RKO (cell line): ENCODE results near the gene EPS8L1.
"Not testable (repeated sequence)": the region's sequence is repeated elsewhere in the genome, so short reads cannot be mapped to it uniquely, and the experiment has no call there.

Experiments used
- DNase-seq: peaks from one replicate; pipeline ENCODE4 v3.0.0-alpha.2; 2016; ENCODE audit warnings: low spot score

Gene EPS8L1

DNA sequence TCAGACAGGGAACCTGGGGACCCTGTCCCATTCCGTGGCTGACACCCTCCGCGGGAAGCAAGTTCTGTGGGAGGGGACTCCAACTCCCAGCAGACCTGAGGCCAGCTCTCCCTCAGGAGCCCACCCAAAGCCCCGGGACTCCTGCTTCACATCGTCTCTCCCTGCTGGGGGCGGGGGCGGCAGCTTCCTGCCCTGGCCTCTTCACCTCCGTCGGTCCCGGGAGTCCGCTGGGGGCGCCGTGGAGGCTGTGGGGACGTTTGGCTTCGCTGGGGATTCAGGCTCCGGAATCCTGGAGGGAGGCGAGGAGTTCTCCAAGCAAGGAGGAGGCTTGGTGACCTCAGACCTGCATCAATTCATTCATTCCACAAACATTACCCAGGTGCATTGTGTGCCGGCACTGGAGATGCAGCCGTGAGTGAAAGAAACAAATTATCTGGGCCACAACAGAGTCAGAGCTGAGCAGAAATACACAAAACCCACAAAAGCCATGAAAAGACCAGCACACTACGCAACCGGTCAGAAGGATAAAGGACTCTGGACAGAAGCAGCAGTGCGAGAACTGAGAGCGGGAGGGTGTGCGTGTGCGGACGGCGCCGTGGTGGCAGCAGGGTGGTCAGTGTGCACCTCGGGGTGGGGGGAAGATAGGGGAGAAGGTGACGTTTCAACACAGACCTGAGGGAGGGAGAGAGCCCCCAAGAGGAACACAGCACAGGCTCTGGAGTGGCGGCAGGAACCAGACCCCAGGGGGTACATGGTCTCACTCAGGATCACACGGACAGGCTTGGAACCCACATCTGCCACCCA lies 19.0 kb downstream of the EPS8L1 start:
- DNase-seq = no peak

DNA sequence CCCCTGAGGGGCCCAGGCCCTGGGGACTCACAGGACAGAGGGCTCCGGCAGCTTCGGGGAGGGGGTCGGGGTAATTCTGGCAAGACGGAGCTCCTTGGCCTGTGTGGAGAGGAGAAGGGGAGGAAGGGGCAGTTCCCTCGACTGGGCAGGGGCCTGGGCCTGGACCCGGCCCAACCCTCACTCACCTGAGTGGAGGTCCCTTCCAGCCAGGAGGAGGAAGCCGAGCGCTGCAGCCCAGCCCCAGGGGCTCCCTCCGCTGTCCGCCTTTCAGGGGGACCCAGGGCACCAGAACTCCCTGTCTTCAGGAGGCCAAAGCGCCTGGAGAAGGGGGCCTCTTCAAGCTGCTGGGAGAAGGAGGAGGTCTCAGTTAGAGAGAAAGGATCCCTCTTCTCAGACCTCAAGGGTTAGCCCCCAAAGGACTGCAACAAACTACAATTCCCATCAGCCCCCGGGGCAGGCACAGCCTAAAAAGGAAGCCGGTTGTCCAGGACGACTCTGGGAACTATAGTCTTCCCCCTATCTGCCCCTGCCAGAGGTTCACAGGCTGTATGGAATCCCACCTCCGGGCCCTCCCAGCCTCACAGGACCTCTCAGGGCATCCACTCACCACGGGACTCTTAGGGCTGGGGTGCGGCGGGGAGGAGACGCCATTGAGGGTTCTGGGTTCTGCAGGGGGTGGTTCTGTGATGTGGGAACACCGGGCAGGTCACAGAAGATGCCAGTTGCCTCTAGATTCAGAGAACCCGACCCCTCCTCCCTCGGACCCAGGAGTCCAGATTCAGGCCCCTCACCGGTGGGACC lies 19.8 kb downstream of the EPS8L1 start:
- DNase-seq = peak; percentile 46

DNA sequence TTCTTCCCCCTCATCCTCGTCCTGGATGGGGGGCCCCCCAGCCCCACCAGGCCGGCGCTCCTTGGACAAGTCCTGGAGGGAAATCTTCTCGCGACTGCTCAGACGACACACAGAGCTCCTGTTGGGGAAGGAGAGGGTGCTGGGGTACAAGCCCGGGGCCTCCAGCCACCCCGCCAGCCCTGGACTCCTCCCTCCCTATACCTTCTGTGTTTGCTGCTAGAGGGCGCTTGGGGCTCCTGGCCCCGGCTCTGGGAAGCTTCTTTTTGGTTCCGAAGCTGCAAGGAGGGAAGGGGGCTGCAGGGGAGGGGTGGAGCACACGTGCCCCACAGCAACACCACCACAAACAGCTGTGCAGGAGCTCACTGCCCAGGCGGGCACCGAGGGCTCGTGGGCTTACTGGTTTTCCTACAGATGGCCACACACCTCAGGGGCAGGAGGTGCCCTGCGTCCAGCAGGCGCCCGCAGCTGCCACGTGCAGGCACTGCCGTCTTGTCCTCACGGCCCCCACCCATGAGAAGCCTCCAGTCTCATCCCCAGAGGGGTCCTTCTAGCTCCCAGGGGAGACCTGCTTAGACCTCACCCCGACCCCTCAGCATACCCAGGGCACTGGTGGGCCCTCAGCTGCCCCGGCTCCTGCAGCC lies 20.5 kb downstream of the EPS8L1 start:
- DNase-seq = no peak

DNA sequence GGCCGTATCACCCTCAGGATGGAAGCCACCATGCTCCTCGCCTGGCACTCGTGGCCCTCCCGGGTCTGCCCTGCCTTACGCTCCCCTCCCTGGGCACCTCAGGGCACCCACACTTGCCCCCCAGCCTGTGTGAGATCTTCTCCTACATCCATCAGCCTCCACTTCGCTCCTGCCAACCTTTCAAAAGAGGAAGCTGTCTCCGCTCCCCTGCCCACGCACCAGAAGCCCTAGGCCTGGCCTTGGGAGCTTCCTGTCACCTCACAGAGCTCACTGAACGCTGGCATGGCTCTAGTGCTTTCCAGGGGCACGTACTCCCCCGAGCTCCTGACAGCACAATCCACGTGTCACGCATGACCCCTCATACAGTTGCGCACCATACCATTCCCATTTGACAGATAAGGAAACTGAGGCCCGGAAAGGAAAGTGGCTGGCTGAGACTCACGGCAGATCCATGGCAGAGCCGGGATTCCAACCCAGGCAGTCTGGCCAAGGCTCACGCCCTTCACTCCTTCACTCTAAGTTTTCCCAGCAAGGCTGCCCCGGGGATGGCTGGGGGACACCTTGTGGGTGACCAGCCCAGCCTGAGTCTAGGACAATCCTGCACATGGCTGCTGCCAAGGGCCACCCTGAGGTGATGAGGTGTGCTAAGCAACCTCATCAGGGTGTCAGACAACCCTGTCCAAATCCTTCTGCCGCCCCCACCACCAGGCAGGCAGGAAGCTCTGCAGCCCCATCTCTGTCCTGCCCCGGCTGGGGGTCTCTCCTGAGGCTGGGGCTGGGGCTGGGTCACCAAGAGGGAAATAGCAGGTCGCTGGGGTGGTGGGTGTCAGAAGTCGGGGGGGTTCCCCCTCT lies 22.4 kb downstream of the EPS8L1 start:
- DNase-seq = no peak

DNA sequence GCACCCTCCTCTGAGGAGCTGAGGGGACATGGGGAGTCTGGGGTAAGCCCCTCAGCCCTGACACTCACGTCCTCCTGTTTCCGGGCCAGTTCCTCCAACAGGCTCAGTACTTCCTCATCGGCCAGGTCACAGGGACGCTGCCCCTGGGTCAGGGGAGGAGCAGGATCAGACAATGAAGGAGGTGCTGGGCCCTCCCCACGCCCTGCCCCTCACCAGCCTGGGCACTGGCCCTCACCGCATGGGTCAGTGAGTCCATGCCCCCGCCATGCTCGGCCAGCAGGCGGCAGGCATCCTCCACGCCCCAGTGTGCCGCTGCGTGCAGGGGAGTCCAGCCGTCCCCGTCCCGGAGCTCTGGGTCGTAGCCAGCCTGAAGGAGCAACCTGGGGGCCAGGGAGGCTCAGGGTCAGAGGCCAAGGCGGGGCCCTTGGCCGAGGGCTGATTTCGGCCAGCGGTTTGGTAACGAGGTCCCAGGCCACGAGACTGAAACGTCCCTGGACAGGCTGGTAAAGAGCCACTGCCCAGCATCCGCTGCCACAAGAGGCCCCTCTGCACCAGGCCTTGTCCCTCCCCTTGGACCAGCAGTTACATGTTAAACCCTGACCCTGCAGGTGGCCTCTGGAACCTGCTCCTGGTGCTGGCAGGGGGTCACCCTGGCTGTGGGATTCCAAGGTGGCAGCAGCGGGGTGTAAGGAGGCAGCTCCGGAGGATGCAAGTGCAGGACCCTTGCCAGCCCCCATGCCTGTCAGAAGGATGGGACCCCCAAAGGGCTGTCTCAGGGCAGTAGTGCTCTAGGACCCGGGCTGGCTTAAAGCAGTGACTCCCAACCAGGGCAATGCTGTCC lies 23.3 kb downstream of the EPS8L1 start:
- DNase-seq = no peak

DNA sequence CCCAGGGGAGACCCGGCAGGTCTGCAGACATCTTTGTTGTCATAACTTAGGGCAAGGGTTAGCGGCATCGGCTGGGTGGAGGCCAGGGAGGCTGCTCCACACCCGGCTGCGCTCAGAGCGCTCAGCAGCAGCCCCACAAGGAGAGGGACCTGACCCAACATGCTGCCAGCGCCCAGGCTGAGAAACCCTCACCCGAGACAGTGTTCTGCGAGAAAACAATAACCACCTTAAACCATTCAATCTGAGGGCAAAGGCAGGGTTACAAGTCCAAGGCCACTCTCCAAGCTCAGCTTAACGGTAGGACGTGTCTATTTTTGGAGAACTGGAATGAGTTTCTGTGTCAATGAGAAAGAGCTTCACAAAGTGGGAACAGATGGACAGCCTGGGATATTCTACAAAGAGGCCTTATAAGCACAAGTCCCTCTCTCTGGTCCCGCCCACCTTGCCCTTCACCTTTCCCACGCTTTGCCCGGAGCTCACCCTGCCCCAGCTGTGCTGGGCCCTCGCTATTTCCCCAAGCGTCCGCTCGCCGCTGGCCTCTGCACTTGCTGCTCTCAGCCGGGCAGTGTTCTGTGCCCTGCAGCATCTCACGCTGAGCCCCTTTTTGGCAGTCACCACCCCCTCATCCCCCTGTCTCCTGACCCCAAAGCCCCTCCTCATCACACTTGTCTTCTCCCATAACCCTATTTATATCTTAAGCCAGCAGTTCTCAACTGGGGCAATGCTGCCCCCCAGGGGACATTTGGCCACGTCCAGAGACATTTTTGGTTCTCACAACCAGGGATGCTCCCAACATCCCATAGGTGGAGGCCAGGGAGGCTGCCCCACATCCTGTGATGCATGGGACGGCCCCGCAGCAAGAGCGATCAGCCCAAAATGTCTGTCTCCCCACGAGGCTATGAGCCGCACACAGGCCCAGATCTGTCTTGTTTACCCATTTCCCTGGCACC lies 24.2 kb downstream of the EPS8L1 start:
- no peak for DNase-seq

DNA sequence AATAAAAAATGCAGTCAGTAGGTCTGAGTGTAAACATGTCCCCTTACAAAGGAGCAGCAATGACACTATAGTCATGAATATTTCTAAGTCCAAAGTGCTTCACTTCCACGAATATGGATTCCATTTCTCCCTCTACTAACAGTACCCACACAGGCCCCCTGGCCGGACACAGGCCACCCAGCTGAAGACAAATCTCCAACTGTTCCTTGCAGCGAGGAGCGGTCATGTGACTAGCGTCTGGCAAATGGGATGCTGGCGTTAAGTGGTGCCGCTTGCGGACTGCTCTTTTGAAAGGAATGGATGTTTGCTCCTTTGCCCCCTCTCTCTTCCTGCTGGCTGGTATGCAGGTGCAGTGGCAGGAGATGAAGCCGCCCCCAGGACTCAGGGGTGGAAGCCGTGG lies 25.6 kb downstream of the EPS8L1 start:
- DNase-seq = no peak

DNA sequence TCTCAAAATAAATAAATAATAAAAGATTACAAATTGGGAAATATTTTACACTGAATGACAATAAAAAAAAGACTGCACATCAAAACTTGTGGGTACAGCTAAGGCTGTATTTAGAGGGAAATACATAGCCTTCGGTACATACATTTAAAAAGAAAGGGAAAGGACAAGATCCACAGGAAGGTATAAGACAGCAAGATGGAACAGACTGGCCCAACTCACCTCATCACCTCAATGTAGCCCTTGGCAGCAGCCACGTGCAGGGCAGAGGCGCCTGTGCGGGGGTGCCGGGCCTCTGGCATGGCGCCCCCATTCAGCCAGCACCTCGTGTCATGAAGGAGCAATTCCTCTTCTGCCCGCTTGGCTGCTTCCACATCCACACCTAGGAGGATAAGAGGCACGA lies 27.5 kb downstream of the EPS8L1 start:
- no peak for DNase-seq

DNA sequence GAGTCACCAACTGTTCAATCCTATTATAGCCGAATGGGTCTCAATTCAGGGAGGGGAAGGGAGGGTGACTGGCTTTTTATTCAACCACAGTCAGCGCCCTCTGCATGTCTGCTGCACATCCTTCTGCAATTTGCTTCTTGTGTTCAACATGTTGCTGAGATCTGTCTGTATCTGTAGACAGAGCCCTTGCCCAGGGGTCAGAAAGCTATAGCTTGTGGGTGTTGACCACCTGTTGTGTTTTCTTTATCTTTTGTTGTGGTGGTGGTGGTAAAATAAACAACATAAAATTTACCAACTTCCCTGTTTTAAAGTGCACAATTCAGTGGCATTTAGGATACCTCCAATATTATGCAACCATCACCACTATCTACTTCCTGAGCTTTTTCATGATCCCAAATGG lies 29.6 kb downstream of the EPS8L1 start:
- DNase-seq = no peak

DNA sequence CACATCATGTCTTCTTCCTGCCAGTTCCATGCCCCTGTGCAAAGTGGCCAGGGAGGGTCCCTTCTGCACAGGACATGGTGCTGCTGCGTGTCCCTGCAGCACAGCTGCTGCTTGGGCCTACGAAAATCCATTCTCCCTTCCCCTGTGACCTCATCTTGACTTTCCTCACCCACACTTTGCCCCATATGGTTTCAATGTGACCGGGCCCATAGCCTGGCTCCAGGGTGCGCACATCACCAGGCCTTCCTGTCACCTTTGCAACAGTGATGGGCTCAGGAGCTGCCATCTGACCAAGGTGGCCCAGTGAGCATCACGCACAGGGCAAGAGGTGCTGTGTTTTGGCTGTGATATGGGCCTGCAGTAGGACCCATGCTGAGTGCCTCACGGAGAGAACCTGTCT lies 30.9 kb downstream of the EPS8L1 start:
- no peak for DNase-seq

DNA sequence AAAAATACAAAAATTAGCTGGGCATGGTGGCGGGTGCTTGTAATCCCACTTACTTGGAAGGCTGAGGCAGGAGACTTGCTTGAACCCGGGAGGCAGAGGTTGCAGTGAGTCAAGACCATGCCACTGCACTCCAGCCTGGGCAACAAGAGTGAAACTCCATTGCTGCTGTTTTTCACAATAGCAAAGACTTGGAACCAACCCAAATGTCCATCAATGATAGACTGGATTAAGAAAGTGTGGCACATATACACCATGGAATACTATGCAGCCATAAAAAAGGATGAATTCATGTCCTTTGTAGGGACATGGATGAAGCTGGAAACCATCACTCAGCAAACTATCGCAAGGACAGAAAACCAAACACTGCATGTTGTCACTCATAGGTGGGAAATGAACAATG lies 31.6 kb downstream of the EPS8L1 start:
- DNase-seq = not testable (repeated sequence)

DNA sequence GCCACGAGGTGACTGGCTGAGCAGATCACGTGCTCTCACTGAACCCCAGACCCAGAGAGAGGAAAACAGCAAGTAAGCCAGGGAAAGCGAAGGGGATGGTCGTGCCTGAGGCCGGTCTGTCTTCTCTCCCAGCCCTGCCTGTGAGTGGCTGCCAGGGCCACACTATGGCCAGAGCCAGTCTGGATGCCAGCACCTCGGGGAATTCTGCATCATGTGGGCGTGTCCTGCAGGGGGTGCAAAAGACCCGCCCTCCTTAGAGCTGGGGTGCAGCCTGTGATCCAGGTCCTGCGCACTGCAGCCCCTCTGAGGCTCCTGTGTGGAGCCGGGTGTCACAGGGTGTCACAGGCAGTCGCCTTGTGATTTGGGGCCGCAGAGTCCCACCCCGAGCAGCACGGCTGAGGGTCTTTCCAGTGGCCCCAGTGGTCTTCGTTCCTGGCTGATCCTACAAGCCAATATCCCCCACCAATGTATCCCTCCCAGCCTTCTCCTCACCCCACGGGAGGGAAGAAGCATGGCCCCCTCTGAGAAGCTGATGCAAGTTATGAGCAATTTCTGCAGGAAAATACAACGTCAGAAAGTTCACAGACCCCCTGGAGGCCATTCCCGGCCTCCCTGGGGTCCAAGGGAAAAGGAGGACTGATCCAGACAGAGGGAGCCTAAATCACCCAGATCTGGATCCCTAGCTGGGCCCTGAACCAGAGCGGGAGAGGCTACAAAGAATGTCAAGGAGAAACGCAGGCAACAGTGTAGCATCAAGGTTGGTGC lies 34.0 kb downstream of the EPS8L1 start:
- no peak for DNase-seq

DNA sequence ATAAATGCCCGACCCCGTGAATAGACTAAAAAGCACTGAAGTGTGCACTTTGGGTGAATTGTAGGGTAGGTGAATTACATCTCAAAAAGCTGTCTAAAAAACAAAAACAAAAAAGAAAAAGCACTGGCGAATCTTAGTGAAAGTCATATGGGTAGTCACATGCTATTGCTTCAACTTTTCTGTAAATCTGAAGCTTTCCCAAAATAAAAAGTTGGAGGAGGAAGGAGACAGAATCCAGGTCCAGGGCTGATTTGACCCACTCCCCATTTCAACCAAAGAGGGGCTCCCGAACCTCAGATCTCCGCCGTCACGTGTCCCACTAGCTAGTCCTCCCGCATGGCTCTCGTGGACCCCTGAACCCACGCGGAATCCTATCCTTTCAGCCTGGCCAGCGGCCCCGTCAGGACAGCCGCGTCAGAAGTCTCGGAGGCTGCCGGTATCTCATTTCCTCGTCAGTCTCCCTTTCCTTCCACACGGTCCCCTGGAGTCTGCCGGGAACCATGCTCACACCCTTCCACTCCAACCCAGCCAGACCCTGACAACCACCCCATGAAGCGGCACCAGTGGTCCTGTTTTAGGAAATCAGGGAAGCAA lies 35.7 kb downstream of the EPS8L1 start:
- no peak for DNase-seq

DNA sequence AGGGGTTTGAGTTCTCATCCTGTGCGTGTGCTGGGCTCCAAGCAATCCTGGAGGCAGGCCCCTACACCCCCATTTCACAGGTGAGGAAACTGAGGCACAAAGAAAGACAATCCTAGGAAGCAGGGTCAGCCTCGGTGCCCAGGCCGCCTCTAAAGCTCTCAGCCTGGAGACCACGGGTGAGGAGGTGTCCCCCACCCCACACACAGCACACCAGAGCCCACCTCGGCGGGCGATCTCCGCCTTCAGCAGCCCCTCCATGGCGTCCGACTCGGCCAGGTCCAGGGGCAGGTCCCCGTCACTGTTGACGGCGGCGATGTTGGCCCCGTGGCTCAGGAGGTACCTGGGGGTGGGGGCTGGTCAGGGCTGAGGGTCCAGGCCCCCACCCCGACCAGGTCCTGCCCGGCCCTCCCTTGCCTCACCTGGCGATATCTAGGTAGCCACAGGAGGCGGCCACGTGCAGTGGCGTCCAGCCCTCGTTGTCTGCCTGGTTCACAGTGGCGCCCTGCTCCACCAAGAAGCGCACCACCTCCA lies 36.6 kb downstream of the EPS8L1 start:
- no peak for DNase-seq

DNA sequence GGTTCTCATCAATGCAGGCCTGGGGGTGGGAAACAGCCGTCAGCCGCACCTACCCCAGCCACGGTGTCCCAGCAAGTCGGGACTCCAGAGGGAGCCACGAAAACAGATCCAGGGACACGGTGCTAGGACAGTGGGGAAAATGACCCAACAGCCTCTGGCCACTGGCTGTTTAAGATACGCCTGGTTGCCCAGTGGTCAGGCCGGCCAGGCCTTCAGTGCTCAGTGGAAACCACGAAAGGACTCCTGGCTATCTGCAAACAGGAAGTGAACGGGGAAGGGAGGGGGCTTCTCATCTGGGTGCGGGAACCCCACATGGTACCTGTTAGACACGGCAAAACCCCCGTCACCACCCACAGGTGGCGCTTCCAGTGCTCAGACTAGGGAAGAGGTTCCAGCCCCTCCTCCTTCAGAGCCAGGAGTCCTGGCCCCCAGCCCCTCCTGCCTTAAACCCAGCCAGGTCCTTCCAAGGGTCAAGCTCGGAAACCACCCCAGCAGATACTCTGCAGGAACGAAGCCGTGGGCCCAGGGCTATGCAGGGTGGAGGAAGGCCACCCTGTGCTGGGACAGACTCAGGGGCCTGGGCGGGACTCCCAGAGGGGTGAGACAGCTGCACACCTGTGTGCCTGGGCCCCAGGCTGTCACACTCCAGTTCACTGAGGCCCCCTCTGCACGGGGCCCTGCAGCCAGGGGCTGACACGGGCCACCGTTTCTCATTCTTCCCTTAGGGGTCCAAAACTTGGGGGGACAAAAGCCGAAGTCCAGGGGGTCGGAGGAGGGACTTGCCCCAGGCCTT lies 37.3 kb downstream of the EPS8L1 start:
- DNase-seq = no peak

DNA sequence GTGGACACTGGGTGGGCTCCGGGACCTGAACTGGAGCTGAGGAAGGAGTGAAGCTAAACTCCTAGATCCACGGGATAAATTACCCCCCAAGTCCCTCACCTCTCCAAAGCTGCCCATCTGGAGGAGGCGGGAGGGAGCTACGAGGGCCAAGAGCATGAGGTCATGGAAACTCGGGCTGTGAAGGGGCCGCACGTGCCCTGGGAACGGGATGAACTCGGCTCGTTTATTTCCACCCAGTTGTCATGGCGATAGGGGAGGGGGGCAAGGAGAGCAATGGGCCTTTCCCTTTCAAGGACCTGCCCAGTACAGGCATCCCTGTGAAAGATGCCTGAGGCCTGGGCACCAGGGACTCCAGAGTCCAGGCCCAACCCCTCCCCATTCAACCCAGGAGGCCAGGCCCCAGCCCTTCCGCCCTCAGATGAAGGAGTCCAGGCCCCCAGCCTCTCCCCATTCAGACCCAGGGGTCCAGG lies 37.9 kb downstream of the EPS8L1 start:
- peak; percentile 30 for DNase-seq

DNA sequence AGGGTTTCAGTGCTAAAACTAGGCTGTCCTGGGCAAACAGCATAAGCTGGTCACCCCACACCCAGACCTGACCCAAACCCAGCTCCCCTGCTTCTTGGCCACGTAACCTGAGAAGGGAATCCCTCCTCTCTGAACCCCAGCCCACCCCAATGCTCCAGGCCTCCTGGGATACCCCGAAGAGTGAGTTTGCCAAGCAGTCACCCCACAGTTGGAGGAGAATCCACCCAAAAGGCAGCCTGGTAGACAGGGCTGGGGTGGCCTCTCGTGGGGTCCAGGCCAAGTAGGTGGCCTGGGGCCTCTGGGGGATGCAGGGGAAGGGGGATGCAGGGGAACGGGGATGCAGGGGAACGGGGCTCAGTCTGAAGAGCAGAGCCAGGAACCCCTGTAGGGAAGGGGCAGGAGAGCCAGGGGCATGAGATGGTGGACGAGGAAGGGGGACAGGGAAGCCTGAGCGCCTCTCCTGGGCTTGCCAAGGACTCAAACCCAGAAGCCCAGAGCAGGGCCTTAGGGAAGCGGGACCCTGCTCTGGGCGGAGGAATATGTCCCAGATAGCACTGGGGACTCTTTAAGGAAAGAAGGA lies 39.0 kb downstream of the EPS8L1 start:
- no peak for DNase-seq
